ENCODE results near the gene LORICRIN.

The LORICRIN gene

DNA sequence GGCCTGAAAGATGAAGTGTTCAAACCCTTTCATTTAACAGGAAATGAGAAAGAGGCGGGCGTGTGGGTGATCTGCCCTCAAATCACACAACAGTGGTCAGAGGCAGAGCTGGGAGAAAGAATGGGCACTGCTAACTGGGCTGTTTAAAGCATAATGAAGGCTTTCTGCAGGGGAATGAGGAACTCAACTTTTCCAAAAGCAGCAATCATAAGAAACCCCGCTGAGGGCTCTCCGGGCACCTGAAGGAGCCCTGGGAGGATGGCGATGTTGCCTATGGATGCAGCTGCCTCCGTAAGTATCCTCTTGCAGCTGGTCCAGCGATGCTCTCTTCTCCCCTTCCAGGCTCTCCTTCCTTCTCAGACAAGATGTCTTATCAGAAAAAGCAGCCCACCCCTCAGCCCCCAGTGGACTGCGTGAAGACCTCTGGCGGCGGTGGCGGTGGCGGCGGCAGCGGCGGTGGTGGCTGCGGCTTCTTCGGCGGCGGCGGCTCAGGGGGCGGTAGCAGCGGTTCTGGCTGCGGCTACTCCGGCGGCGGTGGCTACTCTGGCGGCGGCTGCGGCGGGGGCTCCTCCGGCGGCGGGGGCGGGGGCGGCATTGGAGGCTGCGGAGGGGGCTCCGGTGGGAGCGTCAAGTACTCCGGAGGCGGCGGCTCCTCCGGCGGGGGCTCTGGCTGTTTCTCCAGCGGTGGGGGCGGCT is 1.2 kb downstream of the LORICRIN start:
- peak overlapping the region; percentile 46 for H3K4me3 ChIP-seq (ENCODE audit: low read depth, low read length)
- TF ChIP-seq, protein P1, sequence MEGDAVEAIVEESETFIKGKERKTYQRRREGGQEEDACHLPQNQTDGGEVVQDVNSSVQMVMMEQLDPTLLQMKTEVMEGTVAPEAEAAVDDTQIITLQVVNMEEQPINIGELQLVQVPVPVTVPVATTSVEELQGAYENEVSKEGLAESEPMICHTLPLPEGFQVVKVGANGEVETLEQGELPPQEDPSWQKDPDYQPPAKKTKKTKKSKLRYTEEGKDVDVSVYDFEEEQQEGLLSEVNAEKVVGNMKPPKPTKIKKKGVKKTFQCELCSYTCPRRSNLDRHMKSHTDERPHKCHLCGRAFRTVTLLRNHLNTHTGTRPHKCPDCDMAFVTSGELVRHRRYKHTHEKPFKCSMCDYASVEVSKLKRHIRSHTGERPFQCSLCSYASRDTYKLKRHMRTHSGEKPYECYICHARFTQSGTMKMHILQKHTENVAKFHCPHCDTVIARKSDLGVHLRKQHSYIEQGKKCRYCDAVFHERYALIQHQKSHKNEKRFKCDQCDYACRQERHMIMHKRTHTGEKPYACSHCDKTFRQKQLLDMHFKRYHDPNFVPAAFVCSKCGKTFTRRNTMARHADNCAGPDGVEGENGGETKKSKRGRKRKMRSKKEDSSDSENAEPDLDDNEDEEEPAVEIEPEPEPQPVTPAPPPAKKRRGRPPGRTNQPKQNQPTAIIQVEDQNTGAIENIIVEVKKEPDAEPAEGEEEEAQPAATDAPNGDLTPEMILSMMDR (IDR thresholded peaks at IDR 0.05; ENCODE audit: borderline replicate concordance, insufficient read depth, low read depth, low read length) = no peak

DNA sequence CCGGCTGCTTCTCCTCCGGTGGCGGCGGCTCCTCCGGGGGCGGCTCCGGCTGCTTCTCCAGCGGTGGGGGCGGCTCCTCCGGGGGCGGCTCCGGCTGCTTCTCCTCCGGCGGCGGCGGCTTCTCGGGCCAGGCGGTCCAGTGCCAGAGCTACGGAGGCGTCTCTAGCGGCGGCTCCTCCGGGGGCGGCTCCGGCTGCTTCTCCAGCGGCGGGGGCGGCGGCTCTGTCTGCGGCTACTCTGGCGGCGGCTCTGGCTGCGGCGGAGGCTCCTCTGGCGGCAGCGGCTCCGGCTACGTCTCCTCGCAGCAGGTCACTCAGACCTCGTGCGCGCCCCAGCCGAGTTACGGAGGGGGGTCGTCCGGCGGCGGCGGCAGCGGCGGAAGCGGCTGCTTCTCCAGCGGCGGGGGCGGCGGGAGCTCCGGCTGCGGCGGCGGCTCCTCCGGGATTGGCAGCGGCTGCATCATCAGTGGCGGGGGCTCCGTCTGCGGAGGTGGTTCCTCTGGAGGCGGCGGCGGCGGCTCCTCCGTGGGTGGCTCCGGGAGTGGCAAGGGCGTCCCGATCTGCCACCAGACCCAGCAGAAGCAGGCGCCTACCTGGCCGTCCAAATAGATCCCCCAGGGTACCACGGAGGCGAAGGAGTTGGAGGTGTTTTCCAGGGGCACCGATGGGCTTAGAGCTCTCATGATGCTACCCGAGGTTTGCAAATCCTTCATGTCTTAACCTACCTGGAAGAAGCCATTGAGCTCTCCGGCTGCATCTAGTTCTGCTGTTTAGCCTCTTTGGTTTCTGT is 2.0 kb downstream of the LORICRIN start:
- TF ChIP-seq, protein P1 (IDR thresholded peaks at IDR 0.05; ENCODE audit: borderline replicate concordance, insufficient read depth, low read depth, low read length) = no peak
- peak overlapping the region; percentile 46 for H3K4me3 ChIP-seq (ENCODE audit: low read depth, low read length)

DNA sequence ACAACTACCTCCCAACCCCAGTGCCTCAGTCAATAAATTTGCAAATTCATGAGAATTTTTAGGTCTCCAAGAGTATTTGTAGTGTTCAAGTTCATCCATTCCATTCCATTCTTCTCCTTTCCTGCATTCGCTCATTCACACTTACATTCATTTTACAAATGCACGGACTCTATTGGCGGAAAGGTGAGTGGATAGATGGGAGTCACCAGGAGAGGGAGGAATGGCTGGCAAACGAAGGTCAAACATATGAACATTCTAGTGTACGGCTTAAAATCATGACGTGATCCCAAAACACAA is 2.5 kb downstream of the LORICRIN start:
- peak overlapping the region; percentile 46 for H3K4me3 ChIP-seq (ENCODE audit: low read depth, low read length)
- TF ChIP-seq, protein P1 (IDR thresholded peaks at IDR 0.05; ENCODE audit: borderline replicate concordance, insufficient read depth, low read depth, low read length) = no peak

DNA sequence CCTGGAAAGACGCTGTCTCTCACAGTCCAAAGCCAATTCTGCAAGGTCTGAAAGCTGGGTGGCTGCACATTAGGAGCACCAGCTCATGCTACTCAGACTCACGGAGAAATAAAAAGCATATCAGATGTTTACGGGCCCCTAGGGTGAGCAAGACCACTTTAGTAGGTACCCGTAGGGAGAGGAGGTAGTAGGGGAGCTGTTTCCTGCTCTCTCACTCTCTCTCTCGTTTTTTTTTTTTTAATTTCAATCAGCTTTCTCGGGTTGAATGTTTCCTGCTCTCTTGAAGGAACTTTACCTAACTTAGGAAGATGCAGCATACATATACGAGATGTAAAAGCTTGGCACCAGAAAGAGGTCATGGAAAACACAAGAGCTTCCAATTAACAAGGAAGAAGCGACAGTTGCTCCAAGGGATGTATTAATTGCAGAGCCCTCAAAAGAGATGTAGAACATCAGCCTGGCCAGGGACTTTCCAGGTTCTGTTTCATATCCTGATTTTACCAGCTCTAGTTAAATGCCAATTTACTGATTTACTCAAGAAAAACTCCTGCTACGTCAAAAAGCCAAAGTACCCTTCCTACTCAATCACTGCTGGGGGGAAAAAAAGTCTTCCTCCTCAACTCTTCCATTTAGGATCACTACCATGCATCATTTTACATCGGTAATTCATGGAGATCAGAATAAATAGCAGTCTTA is 3.1 kb downstream of the LORICRIN start:
- peak overlapping the region; percentile 46 for H3K4me3 ChIP-seq (ENCODE audit: low read depth, low read length)
- TF ChIP-seq, protein P1 (IDR thresholded peaks at IDR 0.05; ENCODE audit: borderline replicate concordance, insufficient read depth, low read depth, low read length) = no peak

DNA sequence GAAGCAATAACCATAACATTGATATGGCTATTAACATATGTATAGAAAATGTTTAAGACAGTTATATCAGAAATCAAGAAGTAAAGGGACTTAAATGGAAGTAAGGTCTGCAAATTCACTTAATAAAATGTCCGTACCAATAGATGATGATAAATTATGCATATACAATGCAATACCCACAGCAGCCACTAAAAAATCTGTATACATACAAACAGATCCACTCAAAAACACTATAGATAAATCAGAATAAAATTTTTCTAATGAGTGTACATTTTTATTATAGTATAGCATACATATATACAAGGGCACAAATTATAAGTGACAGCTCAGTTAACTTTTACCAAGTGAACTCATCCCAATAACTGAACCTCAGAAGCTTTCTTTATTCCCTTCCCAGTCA is 6.0 kb downstream of the LORICRIN start:
- H3K4me3 ChIP-seq (ENCODE audit: low read depth, low read length) = no peak overlapping the region

DNA sequence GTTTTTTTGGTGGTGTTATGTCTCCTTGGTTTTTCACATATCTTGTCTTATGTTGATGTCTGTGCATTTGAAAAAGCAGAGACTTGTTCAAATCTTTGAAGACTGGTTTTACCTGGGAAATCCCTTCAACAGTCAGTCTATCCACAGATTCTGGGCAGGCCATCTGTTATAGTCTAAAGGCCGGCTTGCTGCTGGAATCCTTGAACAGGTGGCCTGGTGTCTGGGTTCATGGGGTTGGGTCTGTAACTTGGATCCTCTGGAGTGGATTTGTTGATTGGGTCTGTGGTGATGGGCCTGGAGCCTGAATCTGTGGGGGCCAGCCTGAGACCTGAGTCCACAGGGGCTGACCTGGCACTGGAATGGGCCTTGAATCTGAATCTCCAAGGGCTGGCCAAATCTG is 12.2 kb downstream of the LORICRIN start:
- TF ChIP-seq, protein P1 (IDR thresholded peaks at IDR 0.05; ENCODE audit: borderline replicate concordance, insufficient read depth, low read depth, low read length) = no peak
- H3K4me3 ChIP-seq (ENCODE audit: low read depth, low read length) = no peak overlapping the region

More for the DNA sequence above, 6.0 kb downstream of the LORICRIN start:
- TF ChIP-seq, protein P1 (IDR thresholded peaks at IDR 0.05; ENCODE audit: borderline replicate concordance, insufficient read depth, low read depth, low read length) = no peak
